DMS53 treated with DMSO at 0.1 percent for 48 hours (cell line): Measurements from ENCODE around the gene IFI30.
A peak's percentile ranks its signal among the peaks of the same experiment; 100 is the strongest.

Experiments used
- DNase-seq: peaks from one replicate; lab custom pipeline; 2025; ENCODE audit not compliant: unreplicated experiment; lab: John Stamatoyannopoulos, UW

Gene IFI30

DNA sequence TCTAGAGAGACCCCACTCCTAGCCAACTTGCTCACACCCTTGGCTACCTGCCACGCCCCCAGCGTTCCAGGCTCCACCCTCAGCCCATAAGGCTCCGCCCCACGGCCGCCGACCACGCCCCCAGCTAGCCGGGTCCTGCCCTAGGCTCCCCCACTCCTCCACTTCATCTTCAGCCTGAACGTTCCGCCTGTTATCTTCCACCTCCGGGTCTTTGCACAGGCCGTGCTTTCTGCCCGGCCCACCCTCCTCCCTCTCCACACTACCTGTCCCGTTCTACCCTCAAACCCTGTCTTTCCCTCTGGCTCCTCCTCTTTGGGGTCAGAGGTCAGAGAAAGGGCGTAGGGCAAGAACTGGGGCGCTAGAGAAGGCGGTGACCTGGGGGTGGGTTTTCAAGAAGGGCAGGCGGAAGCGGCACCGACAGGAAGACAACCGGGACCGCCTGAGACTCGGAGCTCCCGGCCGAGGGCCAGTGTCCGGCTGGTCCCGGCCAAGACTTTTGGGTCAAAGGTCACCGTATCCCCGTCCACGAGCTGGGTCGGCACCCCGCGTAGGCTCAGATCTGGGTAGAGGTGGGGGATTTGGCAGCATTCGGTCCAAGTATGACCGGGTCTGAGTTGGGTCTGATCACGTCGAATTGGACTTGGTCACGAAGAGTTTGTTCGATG, 50.4 kb downstream of the IFI30 start:
- no peak for DNase-seq

DNA sequence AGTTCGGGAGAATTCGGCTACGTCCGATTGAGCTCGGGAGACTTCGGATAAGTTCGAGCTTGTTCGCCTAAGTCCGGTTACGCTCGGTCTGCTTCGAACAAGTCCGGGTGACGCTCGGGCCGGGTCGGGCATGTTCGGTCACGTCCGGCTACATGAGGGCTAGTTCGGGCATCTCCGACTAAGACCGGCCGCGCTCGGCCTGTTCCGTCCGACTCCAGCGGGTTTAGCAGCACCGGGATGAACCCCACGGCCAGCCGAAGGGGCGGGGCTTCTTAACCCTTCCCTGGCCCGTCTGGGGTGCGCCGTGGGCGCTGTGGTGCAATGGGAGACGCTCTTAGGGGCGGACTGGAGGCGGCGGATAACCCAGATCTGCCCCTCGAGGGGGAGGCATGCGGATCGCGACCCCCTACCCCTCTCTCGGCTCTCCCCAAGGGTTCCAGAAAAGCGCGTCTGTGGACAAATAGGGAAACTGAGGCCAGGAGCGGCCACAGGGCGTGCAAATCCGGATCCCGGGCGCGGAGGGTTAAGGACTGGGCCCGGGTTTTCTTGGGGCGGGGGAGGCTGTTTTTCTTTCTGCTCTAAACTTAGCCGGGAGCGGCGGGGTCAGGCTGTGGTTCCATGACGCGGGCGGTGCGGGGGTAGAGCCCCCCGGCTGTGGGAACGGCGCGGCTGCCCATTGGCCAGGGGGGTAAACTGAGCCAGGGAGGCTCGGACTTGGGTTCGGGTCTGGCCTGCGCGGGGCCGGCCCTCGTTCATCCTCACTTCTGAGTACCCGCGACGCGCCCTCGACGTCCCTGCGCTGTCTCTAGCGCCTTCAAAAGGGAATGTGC, 51.1 kb downstream of the IFI30 start:
- peak; percentile 83 for DNase-seq

DNA sequence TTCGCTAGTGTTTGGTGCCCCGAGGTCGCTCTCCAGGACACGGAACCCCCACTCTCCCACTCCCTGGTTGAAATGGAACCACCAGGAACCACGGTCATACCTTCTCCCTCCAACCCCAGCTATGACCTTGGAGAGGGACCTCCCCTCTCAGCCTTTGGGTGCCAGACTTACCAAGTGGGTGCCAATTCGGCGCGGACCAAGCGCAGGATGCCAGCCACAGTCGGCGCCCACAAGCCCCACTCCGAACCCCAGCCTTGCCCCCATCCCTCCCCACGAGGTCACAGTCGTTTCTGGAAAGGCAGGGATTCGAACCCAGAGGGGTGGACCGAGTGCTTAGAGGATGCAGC, 51.7 kb downstream of the IFI30 start:
- DNase-seq = no peak

DNA sequence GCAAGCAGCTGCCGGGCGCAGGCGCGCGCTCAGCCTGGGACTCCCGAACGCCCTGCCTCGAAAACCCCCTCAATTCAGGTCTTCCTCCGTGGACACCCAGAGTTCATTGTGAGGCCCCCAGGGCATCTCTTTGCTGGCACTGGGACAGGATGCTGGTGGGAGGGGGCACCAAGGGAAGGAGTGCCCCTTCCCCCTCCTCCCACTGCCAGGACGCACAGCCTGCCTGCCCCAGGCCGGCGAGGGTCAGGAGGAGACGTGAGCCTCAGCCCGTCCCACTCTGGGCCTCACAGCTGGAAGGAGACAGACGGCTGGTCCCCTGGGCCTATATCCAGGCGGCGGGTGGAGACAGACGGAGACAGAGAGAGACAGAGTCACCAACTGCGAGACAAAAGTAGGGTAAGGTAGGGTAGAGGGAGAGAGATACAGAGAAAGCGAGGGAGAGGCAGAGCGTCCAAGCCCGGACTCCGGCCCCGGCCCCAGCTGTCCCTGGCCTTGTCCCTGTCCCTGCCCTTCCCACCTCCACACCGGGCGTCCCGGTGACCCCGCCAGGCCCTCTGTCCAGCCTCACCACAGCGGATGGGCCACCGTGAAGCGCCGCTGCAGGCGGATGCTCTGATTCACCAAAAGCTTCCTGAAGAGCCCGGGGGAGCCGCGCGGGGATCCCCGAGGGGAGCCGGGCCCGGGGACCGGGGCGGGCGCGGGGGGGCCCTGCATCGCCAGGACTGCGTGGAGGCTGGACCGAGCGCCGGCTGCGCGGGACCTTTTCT, 52.3 kb downstream of the IFI30 start, which contains the start of gene PDE4C:
Gene PDE4C (minus strand): TSS at position 737 of the 767 bp plus-strand sequence. CDS start 23 bp downstream, at position 714.
- peak; percentile 33 for DNase-seq

DNA sequence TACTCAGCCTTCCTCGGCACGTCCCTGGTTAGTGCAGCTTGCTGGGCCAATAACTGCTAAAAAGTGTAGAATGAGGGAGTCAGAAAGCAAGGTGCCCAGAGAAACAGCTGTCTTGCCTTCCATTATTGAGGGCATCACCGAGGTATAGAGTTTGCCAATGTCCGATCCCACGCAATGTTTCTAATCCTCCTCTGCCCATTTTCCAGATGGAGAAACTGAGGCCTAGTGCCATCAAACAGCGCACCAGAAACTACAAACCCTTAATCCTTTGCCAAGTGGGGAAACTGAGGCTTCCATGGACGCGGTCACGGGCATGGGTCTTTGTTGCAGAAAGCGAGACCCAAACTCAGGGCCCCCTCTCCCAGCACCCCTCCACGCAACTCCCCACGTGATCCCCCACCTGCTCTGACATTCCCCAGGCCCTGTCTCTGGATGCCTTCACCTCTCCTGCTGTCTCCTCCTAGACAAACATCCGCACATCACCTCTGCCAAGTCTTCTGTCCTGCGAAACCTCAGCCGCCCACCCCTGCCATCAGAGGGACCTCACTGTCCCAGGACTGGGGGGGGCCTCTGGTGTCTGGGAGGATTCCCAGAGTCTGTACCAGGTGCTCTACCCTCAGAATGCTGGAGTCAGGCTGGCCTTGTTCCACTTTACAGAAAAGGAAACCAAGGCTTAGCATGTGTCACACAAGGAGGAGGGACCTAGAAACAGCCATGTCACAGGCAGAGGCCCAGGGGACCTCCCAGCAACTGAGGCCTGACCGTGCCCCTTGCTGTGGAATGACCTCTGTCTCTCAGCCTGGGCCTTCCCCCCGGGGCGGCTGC, 53.6 kb downstream of the IFI30 start:
- no peak for DNase-seq
